ENCODE results near the gene PXDC1. TPM values are rescaled to one million over a fixed set of nuclear protein-coding genes. Genes with fewer than 3 reads are reported as not detected.
"Not testable (repeated sequence)": the region's sequence is repeated elsewhere in the genome, so short reads cannot be mapped to it uniquely, and the experiment has no call there.

PXDC1 gene
- total RNA-seq, 1 experiment from 2014 or later = 36.2 TPM

DNA sequence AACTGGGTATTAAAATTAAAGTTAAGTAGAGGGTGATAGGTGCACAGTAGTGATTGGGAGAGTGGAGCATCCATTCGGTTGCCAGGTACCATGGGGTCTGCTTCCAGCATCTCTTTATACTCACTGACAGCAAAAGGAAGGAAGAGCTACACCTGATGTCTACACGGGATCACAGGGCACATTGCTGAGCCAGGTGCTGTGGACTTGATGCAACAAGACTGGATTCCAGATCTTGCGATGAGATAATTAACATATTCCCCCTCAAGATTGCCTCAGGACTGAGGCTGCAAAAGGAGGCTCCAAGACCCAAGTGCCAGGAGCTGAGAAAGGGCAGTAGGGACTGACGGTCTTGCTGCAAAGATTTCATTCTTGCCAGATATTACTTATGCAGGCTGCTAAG, 72.6 kb downstream of the PXDC1 start:
- H3K9me3 ChIP-seq (ENCODE audit: control insufficient read depth, insufficient read depth, low read depth, low read length) = no peaks in the 10 kb centered on the region
- no peak overlapping the region for H3K4me3 ChIP-seq (ENCODE audit: low read depth in 2 of 2, low read length in 2 of 2)
- no peak overlapping the region for H3K27ac ChIP-seq (ENCODE audit: low read length)
- intact Hi-C loops (cut with micrococcal nuclease; ENCODE audit: unreplicated experiment) = no loop called here
- H3K27me3 ChIP-seq (ENCODE audit: control insufficient read depth, insufficient read depth, low read length) = no peaks in the 10 kb centered on the region
- in situ Hi-C loops (cut with HindIII; ENCODE audit: low pct_unique_long_range_greater_than_20kb, low sequenced_read_pairs) = no loop called here
- ATAC-seq (no peak), DNase-seq (ENCODE audit: low read depth, low spot score) (no peak)
- H3K4me1 ChIP-seq (ENCODE audit: control insufficient read depth, insufficient read depth, low read length) = no peaks in the 10 kb centered on the region
- no TSS peak for BruUV-seq (replicated peaks)
- ChIA-PET POLR2A (no interaction called here), CTCF (no interaction called here)
- TF ChIP-seq TCF7L2 (IDR thresholded peaks at IDR 0.05; ENCODE audit: low read depth, low read length) = no peak
- TF ChIP-seq, protein P1, sequence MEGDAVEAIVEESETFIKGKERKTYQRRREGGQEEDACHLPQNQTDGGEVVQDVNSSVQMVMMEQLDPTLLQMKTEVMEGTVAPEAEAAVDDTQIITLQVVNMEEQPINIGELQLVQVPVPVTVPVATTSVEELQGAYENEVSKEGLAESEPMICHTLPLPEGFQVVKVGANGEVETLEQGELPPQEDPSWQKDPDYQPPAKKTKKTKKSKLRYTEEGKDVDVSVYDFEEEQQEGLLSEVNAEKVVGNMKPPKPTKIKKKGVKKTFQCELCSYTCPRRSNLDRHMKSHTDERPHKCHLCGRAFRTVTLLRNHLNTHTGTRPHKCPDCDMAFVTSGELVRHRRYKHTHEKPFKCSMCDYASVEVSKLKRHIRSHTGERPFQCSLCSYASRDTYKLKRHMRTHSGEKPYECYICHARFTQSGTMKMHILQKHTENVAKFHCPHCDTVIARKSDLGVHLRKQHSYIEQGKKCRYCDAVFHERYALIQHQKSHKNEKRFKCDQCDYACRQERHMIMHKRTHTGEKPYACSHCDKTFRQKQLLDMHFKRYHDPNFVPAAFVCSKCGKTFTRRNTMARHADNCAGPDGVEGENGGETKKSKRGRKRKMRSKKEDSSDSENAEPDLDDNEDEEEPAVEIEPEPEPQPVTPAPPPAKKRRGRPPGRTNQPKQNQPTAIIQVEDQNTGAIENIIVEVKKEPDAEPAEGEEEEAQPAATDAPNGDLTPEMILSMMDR (IDR thresholded peaks at IDR 0.05) = no peak
- TF ChIP-seq REST (IDR thresholded peaks at IDR 0.05; ENCODE audit: insufficient read depth in 1 of 2, low read depth in 2 of 2, low read length in 1 of 2) = no peak
- no peak for TF ChIP-seq POLR2AphosphoS5 (IDR thresholded peaks at IDR 0.05; ENCODE audit: low read depth, low read length)
- no peak for TF ChIP-seq SIN3A (IDR thresholded peaks at IDR 0.05; ENCODE audit: borderline replicate concordance, insufficient read depth, low read depth, low read length)
- no peaks in the 10 kb centered on the region for H3K36me3 ChIP-seq (ENCODE audit: control insufficient read depth, insufficient read depth, low read length)

DNA sequence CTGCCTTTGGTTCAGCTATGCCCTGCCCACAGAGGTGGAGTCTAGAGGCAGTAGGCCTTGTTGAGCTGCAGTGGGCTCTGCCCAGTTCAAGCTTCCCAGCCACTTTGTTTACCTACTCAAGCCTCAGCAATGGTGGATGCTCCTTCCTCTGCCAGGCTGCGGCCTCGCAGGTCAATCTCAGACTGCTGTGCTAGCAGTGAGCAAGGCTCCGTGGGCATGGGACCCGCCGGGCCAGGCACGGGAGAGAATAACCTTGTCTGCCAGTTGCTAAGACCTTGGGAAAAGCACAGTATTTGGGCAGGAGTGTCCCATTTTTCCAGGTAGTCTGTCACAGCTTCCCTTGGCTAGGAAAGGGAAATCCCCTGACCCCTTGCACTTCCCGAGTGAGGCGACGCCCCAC, 73.8 kb downstream of the PXDC1 start:
- in situ Hi-C loops (cut with HindIII; ENCODE audit: low pct_unique_long_range_greater_than_20kb, low sequenced_read_pairs); H3K27ac ChIP-seq (ENCODE audit: low read length); H3K9me3 ChIP-seq (ENCODE audit: control insufficient read depth, insufficient read depth, low read depth, low read length); intact Hi-C loops (cut with micrococcal nuclease; ENCODE audit: unreplicated experiment); H3K4me1 ChIP-seq (ENCODE audit: control insufficient read depth, insufficient read depth, low read length); POLR2A ChIA-PET; H3K27me3 ChIP-seq (ENCODE audit: control insufficient read depth, insufficient read depth, low read length); H3K36me3 ChIP-seq (ENCODE audit: control insufficient read depth, insufficient read depth, low read length); H3K4me3 ChIP-seq (ENCODE audit: low read depth in 2 of 2, low read length in 2 of 2); DNase-seq (ENCODE audit: low read depth, low spot score); ATAC-seq; CTCF ChIA-PET; BruUV-seq (replicated peaks): not testable (repeated sequence)

- intact Hi-C loops (cut with micrococcal nuclease; ENCODE audit: unreplicated experiment); CTCF ChIA-PET; ATAC-seq; BruUV-seq (replicated peaks); in situ Hi-C loops (cut with HindIII; ENCODE audit: low pct_unique_long_range_greater_than_20kb, low sequenced_read_pairs); H3K9me3 ChIP-seq (ENCODE audit: control insufficient read depth, insufficient read depth, low read depth, low read length); H3K4me1 ChIP-seq (ENCODE audit: control insufficient read depth, insufficient read depth, low read length); H3K27me3 ChIP-seq (ENCODE audit: control insufficient read depth, insufficient read depth, low read length); H3K4me3 ChIP-seq (ENCODE audit: low read depth in 2 of 2, low read length in 2 of 2); H3K36me3 ChIP-seq (ENCODE audit: control insufficient read depth, insufficient read depth, low read length); H3K27ac ChIP-seq (ENCODE audit: low read length); POLR2A ChIA-PET; DNase-seq (ENCODE audit: low read depth, low spot score): not testable (repeated sequence)
Observed at GRCh38 chr6:3677351-3677750, 74.2 kb downstream of the PXDC1 start.

Other genes starting within 250 kb of the PXDC1 start
- not detected for gene FAM50B, start 97.7 kb upstream of the PXDC1 start, total RNA-seq (2021; ENCODE audit: unreplicated experiment)

Data from Panc1 (cell line).